Epithelial cell of esophagus (primary cell): ENCODE measurements around the gene SCRN2.

ENCODE experiments used
- DNase-seq: peaks from one replicate; pipeline ENCODE4 v3.0.0; 2010; ENCODE audit warnings: low read depth
- H3K4me3 ChIP-seq: 2 replicates; pipeline ENCODE4 v1.5.1; 2011; ENCODE audit warnings: mild to moderate bottlenecking, low read length, control low read depth
- CTCF ChIP-seq: IDR thresholded peaks from 2 replicates; pipeline ENCODE4 v1.5.1; 2011; ENCODE audit warnings: low read depth, mild to moderate bottlenecking, low read length, control low read depth, inconsistent platforms; ENCODE audit not compliant: insufficient read depth; ENCODE audit errors: missing control alignments

The SCRN2 gene

GRCh38 chr17:47808830-47809480 is 32.1 kb downstream of the SCRN2 start:
- no peak for TF ChIP-seq CTCF
- H3K4me3 ChIP-seq: no peak overlapping the region
- no peak for DNase-seq

DNA sequence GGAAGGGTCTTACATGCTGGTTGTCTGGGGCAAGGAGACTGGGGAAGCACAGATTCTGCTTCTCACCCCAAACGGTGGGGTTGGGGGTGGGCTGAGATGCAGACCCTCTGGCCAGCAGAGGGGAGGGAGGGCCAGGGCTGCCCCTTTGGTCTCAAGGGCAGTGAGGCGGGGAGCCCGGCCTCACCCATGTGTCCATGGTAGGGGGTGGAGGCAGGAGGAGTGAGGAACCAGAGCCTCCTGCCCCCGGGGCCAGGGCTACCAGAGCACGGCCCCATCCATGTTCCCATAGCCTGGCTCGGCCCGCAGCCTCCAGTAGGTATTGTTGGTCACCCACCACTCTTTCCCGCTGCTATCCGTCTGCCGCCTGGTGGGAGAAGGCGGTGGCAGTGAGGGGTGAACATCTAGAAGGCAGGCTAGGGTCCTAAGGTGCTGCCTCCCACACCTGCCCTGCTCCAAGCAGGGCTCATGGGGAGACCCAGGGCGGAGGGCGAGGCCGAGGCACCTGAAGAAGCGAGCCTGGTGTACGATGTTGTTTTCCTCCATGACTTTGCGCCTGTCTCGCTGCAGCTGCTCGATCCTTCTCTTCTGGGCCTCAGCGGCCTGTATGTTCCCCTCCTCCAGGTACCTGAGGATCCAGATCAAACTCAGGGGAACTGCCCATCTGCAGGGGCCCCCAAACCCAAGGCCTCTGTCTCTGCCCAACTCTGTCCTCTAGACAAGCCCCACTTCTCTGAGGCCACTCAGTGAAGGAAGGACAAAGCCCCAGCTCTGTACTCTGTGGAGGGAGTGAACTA is 32.8 kb downstream of the SCRN2 start:
- TF ChIP-seq CTCF: no peak
- H3K4me3 ChIP-seq: no peak overlapping the region
- DNase-seq: no peak

DNA sequence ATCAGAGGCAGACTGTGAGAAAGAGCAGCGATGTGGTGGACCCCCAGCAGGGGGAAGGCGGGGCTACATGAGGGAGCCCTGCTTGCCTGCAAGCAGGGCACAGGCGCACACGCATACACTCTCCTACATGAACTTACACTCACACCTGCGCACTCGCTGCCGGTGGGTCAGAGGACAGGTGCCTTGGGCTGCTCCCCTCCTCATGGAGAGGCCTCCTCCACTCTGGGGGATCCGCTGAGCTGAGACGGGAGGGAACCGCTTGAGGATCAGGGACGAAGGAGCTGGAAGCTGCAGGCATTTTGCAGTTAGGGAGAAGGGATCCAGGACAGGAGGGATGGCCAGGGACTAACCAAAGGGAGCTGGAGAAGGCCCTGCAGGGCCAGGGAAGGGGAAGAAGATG is 33.7 kb downstream of the SCRN2 start:
- H3K4me3 ChIP-seq: no peak overlapping the region
- no peak for DNase-seq
- TF ChIP-seq CTCF: no peak

DNA sequence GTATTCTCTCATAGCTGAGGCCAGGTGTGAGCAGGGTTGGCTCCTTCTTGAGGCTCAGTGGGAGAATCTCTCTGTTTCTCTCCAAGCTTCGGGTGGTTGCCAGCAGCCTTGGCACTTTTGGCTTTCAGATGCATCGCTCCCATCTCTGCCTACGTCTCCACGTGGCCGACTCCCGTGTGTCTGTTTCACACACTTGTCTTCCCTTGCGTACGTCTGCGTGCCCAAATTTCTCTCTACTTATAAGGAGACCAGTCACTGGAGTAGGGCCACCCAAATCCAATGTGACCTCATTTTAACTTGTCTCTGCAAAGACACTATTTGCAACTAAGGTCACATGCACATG is 34.2 kb downstream of the SCRN2 start:
- no peak for TF ChIP-seq CTCF
- H3K4me3 ChIP-seq: no peak overlapping the region
- no peak for DNase-seq

- TF ChIP-seq CTCF: no peak
- H3K4me3 ChIP-seq: no peak overlapping the region
- no peak for DNase-seq
Measured at GRCh38 chr17:47806026-47806912, 34.8 kb downstream of the SCRN2 start.

DNA sequence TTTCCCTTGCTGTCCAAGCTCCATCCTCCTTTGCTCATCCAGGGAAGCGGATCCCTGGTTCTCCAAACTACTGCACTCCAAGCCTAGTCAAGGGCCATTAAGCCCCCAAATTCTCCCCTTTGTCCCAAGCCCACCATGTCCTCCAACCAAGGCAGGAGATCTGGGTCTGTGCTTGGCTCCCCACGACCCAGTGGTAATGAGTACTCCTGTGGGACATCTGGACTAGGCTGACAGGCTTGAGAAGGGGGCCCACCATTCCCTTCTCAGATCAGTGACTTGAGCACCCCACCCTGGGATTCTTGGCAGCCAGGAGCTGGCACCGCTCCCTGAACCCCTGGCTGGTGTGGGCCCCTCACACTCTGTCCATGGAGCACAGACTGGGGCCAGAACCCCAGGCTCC is 36.6 kb downstream of the SCRN2 start:
- no peak for DNase-seq
- no peak overlapping the region for H3K4me3 ChIP-seq
- TF ChIP-seq CTCF: no peak
